HEK293T (cell line): ENCODE results near the gene HEBP2.

Source experiments
- CTCF ChIA-PET: fragments of 350-600 bp; formaldehyde crosslinking; extraction: SDS; loops from one replicate; lab custom pipeline; 2021; ENCODE audit warnings: antibody characterized with exemption, inconsistent platforms; lab: Yijun Ruan, JAX
- POLR2A ChIA-PET: fragments of 350-600 bp; formaldehyde crosslinking; extraction: SDS; loops from one replicate; lab custom pipeline; 2020; ENCODE audit warnings: antibody characterized with exemption, inconsistent platforms; lab: Yijun Ruan, JAX
- DNase-seq: peaks from one replicate; pipeline ENCODE4 v3.0.0; 2012; ENCODE audit warnings: mixed read lengths; ENCODE audit errors: extremely low spot score
- ARNT ChIP-seq: fragments of 450-650 bp; IDR thresholded peaks from 2 replicates; pipeline ENCODE4 v1.6.1; 2017; ENCODE audit warnings: mild to moderate bottlenecking
- BHLHE40 ChIP-seq: fragments of 450-650 bp; IDR thresholded peaks from 2 replicates; pipeline ENCODE4 v1.6.1; 2016; ENCODE audit warnings: mild to moderate bottlenecking, moderate library complexity, borderline replicate concordance
- CTBP1 ChIP-seq: fragments of 450-650 bp; IDR thresholded peaks from 2 replicates; pipeline ENCODE4 v1.6.1; 2016; ENCODE audit warnings: borderline replicate concordance
- ELF4 ChIP-seq: fragments of 450-650 bp; IDR thresholded peaks from 2 replicates; pipeline ENCODE4 v1.6.1; 2017; ENCODE audit warnings: antibody characterized with exemption
- FOXA1 ChIP-seq: fragments of 450-650 bp; IDR thresholded peaks from 2 replicates; pipeline ENCODE4 v1.6.1; 2016; ENCODE audit warnings: mild to moderate bottlenecking
- FOXK2 ChIP-seq: fragments of 450-650 bp; IDR thresholded peaks from 2 replicates; pipeline ENCODE4 v1.6.1; 2016; ENCODE audit warnings: mild to moderate bottlenecking
- FOXM1 ChIP-seq: fragments of 450-650 bp; IDR thresholded peaks from 2 replicates; pipeline ENCODE4 v1.6.1; 2017; ENCODE audit warnings: mild to moderate bottlenecking, borderline replicate concordance
- HDGF ChIP-seq: fragments of 450-650 bp; IDR thresholded peaks from 2 replicates; pipeline ENCODE4 v1.6.1; 2017; ENCODE audit warnings: antibody characterized with exemption, borderline replicate concordance
- L3MBTL2 ChIP-seq: fragments of 450-650 bp; conservative IDR thresholded peaks from 2 replicates; pipeline ENCODE4 v1.6.1; 2016; ENCODE audit warnings: mild to moderate bottlenecking
- LEF1 ChIP-seq: fragments of 450-650 bp; IDR thresholded peaks from 2 replicates; pipeline ENCODE4 v1.6.1; 2017; ENCODE audit warnings: mild to moderate bottlenecking, borderline replicate concordance
- NFRKB ChIP-seq: fragments of 450-650 bp; IDR thresholded peaks from 2 replicates; pipeline ENCODE4 v1.6.1; 2016; ENCODE audit warnings: mild to moderate bottlenecking, moderate library complexity
- PKNOX1 ChIP-seq: fragments of 450-650 bp; IDR thresholded peaks from 2 replicates; pipeline ENCODE4 v1.6.1; 2016
- SP1 ChIP-seq: fragments of 450-650 bp; IDR thresholded peaks from 2 replicates; pipeline ENCODE4 v1.6.1; 2017
- SUZ12 ChIP-seq: fragments of 450-650 bp; IDR thresholded peaks from 2 replicates; pipeline ENCODE4 v1.6.1; 2016; ENCODE audit warnings: mild to moderate bottlenecking
- TARDBP ChIP-seq: fragments of 450-650 bp; IDR thresholded peaks from 2 replicates; pipeline ENCODE4 v1.6.1; 2016
- ZNF384 ChIP-seq: fragments of 450-650 bp; IDR thresholded peaks from 2 replicates; pipeline ENCODE4 v1.6.1; 2016

Gene HEBP2

DNA sequence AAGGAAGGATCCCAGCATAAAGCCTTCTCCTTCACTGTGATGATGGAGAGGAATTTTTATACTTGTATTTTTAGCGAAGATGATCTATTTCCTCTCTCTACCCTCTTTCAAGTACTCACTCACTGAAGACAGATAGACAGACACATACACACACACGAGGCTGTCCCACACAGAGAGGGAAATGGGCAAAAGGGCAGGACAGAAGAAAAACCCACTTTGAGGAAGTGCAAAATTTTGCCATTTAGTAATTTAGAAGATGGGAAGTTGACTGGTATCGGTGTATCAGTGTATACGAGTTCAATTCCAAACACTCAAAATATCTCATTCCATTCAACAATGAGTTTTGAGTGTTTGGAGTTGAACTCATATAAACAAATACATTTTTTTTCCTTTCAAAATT, 30.9 kb downstream of the HEBP2 start:
- DNase-seq = no peak
- ChIA-PET POLR2A (no interaction called here), CTCF (no interaction called here)
- TF ChIP-seq TARDBP = no peak

DNA sequence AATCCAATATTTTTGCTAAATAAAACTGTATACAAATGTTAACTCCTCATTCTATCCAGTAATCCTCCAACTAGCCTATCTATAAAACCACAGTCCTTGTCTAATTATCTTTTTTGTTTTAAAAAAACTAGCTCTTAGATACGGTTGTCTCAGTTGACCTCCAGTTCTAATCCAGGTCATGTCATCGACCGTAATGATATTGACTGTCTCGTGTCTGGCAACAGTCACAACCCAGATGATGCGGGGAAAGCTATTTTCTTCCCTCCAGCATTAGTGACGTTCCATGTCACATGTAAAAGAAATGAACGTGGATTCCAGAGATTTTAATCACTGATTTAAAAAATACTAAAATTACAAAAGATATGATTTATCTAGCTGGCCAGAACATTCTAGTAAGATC, 35.5 kb downstream of the HEBP2 start:
- CTCF ChIA-PET = interaction anchor here (0.5 kb wide), 1 partner anchor 12 kb away, joined by 3 read pairs; no protein-coding TSS in a partner anchor
- DNase-seq = no peak
- POLR2A ChIA-PET = no interaction called here

DNA sequence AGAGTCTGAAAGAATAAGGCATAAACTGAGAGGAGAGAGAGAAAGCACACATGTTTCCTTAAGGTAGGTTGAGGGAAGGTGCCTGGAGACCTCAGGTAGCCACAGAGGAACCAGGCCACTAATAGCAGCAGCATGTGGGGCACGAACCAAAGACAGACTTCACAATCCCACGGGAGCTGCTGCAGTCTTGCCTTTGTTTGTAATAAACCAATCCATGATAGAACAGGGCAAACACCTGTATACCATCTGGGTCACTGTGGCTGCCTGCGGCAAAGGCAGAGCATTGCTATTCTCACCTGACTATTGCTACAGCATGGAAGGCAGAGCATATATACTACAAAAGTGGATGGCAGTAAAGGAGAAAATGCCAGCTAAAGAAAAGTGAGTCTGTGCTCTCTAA, 36.3 kb downstream of the HEBP2 start:
- ChIA-PET CTCF (no interaction called here), POLR2A (no interaction called here)
- TF ChIP-seq SP1 (no peak), HDGF (no peak), NFRKB (no peak), BHLHE40 (no peak), LEF1 (no peak)
- DNase-seq = no peak

More for the DNA sequence above, 35.5 kb downstream of the HEBP2 start:
- no peak for TF ChIP-seq PKNOX1
- TF ChIP-seq NFRKB = no peak
- TF ChIP-seq BHLHE40 = no peak
- TF ChIP-seq FOXK2 = no peak
- no peak for TF ChIP-seq L3MBTL2
- no peak for TF ChIP-seq ARNT
- TF ChIP-seq CTBP1 = no peak
- TF ChIP-seq HDGF = no peak
- no peak for TF ChIP-seq ZNF384
- no peak for TF ChIP-seq LEF1

GRCh38 chr6:138440758-138441357, 36.8 kb downstream of the HEBP2 start:
- ChIA-PET POLR2A (no interaction called here), CTCF (interaction anchor here (0.7 kb wide), 1 partner anchor 58 kb away, joined by 3 read pairs; the partner anchor contains the start of gene NHSL1)
- DNase-seq = no peak
- TF ChIP-seq CTBP1 (no peak), FOXA1 (no peak), FOXM1 (no peak), NFRKB (no peak), HDGF (no peak), LEF1 (no peak), SUZ12 (no peak), FOXK2 (no peak), BHLHE40 (no peak), ZNF384 (no peak), SP1 (no peak), TARDBP (no peak), PKNOX1 (no peak), ARNT (no peak), L3MBTL2 (no peak), ELF4 (no peak)

GRCh38 chr6:138441965-138442364, 37.9 kb downstream of the HEBP2 start:
- CTCF ChIA-PET = interaction anchor here (0.7 kb wide), 1 partner anchor 57 kb away, joined by 3 read pairs; the partner anchor contains the start of gene NHSL1
- POLR2A ChIA-PET = no interaction called here
- no peak for DNase-seq
- no peak for TF ChIP-seq PKNOX1
- no peak for TF ChIP-seq LEF1
- no peak for TF ChIP-seq L3MBTL2
- no peak for TF ChIP-seq SUZ12
- no peak for TF ChIP-seq FOXM1

DNA sequence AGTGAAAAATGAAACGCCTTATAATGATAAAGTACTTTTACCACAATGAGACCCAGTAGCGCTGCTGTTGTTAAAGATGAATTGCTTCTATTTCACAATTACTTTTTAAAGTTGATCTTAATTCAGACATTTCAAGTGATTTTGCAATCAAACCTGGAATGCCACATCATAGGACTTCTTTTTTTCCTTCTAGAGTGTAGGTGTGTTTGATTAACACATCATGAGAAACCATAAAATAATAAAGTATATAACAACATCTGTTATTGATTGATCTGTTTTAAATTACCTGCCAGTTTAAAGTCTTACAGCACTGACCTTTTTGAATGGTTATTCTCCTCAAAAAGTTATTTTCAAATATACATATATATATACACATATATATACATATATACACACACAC, 38.6 kb downstream of the HEBP2 start:
- TF ChIP-seq BHLHE40 (no peak), CTBP1 (no peak), ARNT (no peak), FOXA1 (no peak), FOXK2 (no peak), ELF4 (no peak), HDGF (no peak), SP1 (no peak), SUZ12 (no peak), LEF1 (no peak), L3MBTL2 (no peak), FOXM1 (no peak), TARDBP (no peak), NFRKB (no peak), PKNOX1 (no peak), ZNF384 (no peak)
- no peak for DNase-seq
- CTCF ChIA-PET = no interaction called here
- POLR2A ChIA-PET = no interaction called here
